ENCODE measurements around the gene USP5.

GRCh38 chr12:6822426-6823135, 29.4 kb upstream of the USP5 start:
- TF ChIP-seq POLR2A (IDR thresholded peaks at IDR 0.05), result no peak
- TF ChIP-seq CTCF (IDR thresholded peaks at IDR 0.05), result no peak
